Vagina (tissue), 2 donors: Measurements from ENCODE around the gene SKAP1.

Source experiments
- CTCF ChIP-seq, 3 experiments: fragments of 450-650 bp in 2 of 3; fragments of 200-600 bp in 1 of 3; sonication (generic) in 1 of 3; IDR thresholded peaks; one replicate each; pipeline ENCODE4 v1.5.1; 2017 to 2019; ENCODE audit warnings: antibody characterized with exemption in 3 of 3, mild to moderate bottlenecking in 2 of 3, moderate library complexity in 2 of 3
- POLR2A ChIP-seq, 2 donors: fragments of 450-650 bp; IDR thresholded peaks; one replicate each; pipeline ENCODE4 v1.6.1; 2017; ENCODE audit warnings: antibody characterized with exemption in 2 of 2, mild to moderate bottlenecking in 2 of 2, moderate library complexity in 2 of 2
- POLR2AphosphoS5 ChIP-seq, 2 donors: sonication (generic); formaldehyde crosslinking; IDR thresholded peaks; one replicate each; pipeline ENCODE4 v1.9.0; 2017; ENCODE audit warnings: antibody characterized with exemption in 2 of 2, mild to moderate bottlenecking in 2 of 2, low read depth in 1 of 2; ENCODE audit not compliant: insufficient read depth in 1 of 2

- no peak for TF ChIP-seq CTCF (IDR thresholded peaks at IDR 0.05)
- no peak for TF ChIP-seq POLR2A (IDR thresholded peaks at IDR 0.05)
- no peak for TF ChIP-seq POLR2AphosphoS5 (IDR thresholded peaks at IDR 0.05; ENCODE audit: insufficient read depth in 1 of 2, low read depth in 1 of 2)
Observed at GRCh38 chr17:48311324-48311723, 118.7 kb downstream of the SKAP1 start.
